Stimulated activated CD8-positive, alpha-beta memory T cell treated with anti-CD3 and anti-CD28 coated beads, Interleukin-4, amount 100 ng/mL, for 4 hours (primary cell): ENCODE results near the gene CD7.

Source experiments
- DNase-seq, 2 donors: peaks; one replicate each; pipeline ENCODE4 v3.0.0-alpha.2; 2020; ENCODE audit warnings: low read depth in 2 of 2, low spot score in 1 of 2

The CD7 gene

GRCh38 chr17:82328994-82329507 is 11.6 kb upstream of the CD7 start:
- no peak for DNase-seq

- no peak for DNase-seq
These were observed 11.0 kb upstream of the CD7 start for GRCh38 chr17:82328141-82328993.

- no peak for DNase-seq
These were observed 10.3 kb upstream of the CD7 start for GRCh38 chr17:82327757-82328140.

GRCh38 chr17:82327289-82327688 is 9.9 kb upstream of the CD7 start:
- DNase-seq, result no peak

GRCh38 chr17:82325286-82326180 is 8.1 kb upstream of the CD7 start:
- no peak for DNase-seq

- no peak for DNase-seq
These were observed 7.3 kb upstream of the CD7 start for GRCh38 chr17:82324566-82325285.

- no peak for DNase-seq
These were observed 6.3 kb upstream of the CD7 start for GRCh38 chr17:82323514-82324234.

GRCh38 chr17:82322526-82323453 is 5.4 kb upstream of the CD7 start:
- DNase-seq, result no peak

GRCh38 chr17:82321947-82322466 is 4.6 kb upstream of the CD7 start:
- no peak for DNase-seq

- peak; percentile 71 to 76 for DNase-seq
These were observed 3.8 kb upstream of the CD7 start for GRCh38 chr17:82320956-82321927.

GRCh38 chr17:82320140-82320840 is 2.9 kb upstream of the CD7 start:
- no peak for DNase-seq

- no peak for DNase-seq
These were observed 2.2 kb upstream of the CD7 start for GRCh38 chr17:82319619-82320062.

GRCh38 chr17:82318772-82319606 is 1.6 kb upstream of the CD7 start:
- no peak for DNase-seq

GRCh38 chr17:82318169-82318498 is 726 bp upstream of the CD7 start:
- DNase-seq, result no peak

GRCh38 chr17:82316651-82317393 is 586 bp downstream of the CD7 start:
- DNase-seq, result no peak
